SK-N-SH (cell line): ENCODE data around the gene MAP4K4. TPM values are rescaled to one million over a fixed set of nuclear protein-coding genes. Genes with fewer than 3 reads are reported as not detected.

Experiments
- CTCF ChIA-PET: fragments of 300-600, 350-600 bp; formaldehyde crosslinking; extraction: SDS; loops from one replicate; lab custom pipeline; 2021; lab: Yijun Ruan, JAX
- POLR2A ChIA-PET: fragments of 350-600 bp; sonication (Branson Sonifier 250); formaldehyde crosslinking; extraction: SDS; loops from one replicate; lab custom pipeline; 2020; ENCODE audit warnings: antibody characterized with exemption, inconsistent platforms; lab: Yijun Ruan, JAX
- DNase-seq: peaks from one replicate; pipeline ENCODE4 v3.0.0; 2012
- H2AFZ ChIP-seq: fragments of 200-600 bp; sonication (generic); 2 replicates; pipeline ENCODE4 v1.8.1; 2016; ENCODE audit warnings: antibody characterized with exemption, mild to moderate bottlenecking, low read depth
- H3F3A ChIP-seq: fragments of 200-600 bp; sonication (generic); replicated peaks from 2 replicates; pipeline ENCODE3; 2016; ENCODE audit warnings: antibody characterized with exemption, mild to moderate bottlenecking; ENCODE audit not compliant: insufficient read depth
- H3K27ac ChIP-seq, 2 experiments: fragments of 200-500 bp in 1 of 2; fragments of 200-600 bp in 1 of 2; sonication (Bioruptor generic) in 1 of 2; sonication (generic), shearing (Covaris generic) in 1 of 2; 2 replicates each; pipeline versions ENCODE4 v1.5.1 to v1.6.1; 2014 to 2016; ENCODE audit warnings: low read depth in 2 of 2, inconsistent platforms in 1 of 2, low read length in 1 of 2, mild to moderate bottlenecking in 1 of 2, mixed read lengths in 1 of 2
- H3K27me3 ChIP-seq: fragments of 200-600 bp; sonication (generic), shearing (Covaris generic); 2 replicates; pipeline ENCODE4 v1.6.1; 2016; ENCODE audit warnings: mixed run types; ENCODE audit not compliant: insufficient read depth
- H3K36me3 ChIP-seq, 2 experiments: fragments of 200-500 bp in 1 of 2; fragments of 200-600 bp in 1 of 2; sonication (Bioruptor generic) in 1 of 2; sonication (generic) in 1 of 2; replicated peaks in 1 of 2; 2 replicates each; pipeline versions ENCODE3 to v1.5.1; 2014 to 2016; ENCODE audit warnings: low read length in 1 of 2, mild to moderate bottlenecking in 1 of 2; ENCODE audit not compliant: insufficient read depth in 2 of 2, control insufficient read depth in 1 of 2
- H3K4me1 ChIP-seq, 2 experiments: fragments of 200-500 bp in 1 of 2; fragments of 200-600 bp in 1 of 2; sonication (Bioruptor generic) in 1 of 2; sonication (generic), shearing (Covaris generic) in 1 of 2; 2 replicates each; pipeline versions ENCODE4 v1.5.1 to v1.6.1; 2014 to 2016; ENCODE audit warnings: low read depth in 1 of 2, low read length in 1 of 2, mixed run types in 1 of 2; ENCODE audit not compliant: insufficient read depth in 2 of 2, control insufficient read depth in 1 of 2
- H3K4me2 ChIP-seq: fragments of 200-600 bp; sonication (generic), shearing (Covaris generic); 2 replicates; pipeline ENCODE4 v1.6.1; 2017; ENCODE audit warnings: mixed run types
- H3K4me3 ChIP-seq, 2 experiments: fragments of 200-500 bp in 1 of 2; fragments of 200-600 bp in 1 of 2; sonication (Bioruptor generic) in 1 of 2; sonication (generic), shearing (Covaris generic) in 1 of 2; 2 replicates each; pipeline versions ENCODE4 v1.5.1 to v1.8.1; 2014 to 2016; ENCODE audit warnings: low read depth in 2 of 2, inconsistent platforms in 1 of 2, low read length in 1 of 2, mild to moderate bottlenecking in 1 of 2, mixed read lengths in 1 of 2, moderate library complexity in 1 of 2
- H3K79me2 ChIP-seq: fragments of 200-600 bp; sonication (generic); 2 replicates; pipeline ENCODE4 v1.8.1; 2017; ENCODE audit warnings: mild to moderate bottlenecking; ENCODE audit not compliant: insufficient read depth
- H3K9ac ChIP-seq: fragments of 200-600 bp; sonication (generic); 2 replicates; pipeline ENCODE4 v1.6.1; 2017; ENCODE audit warnings: mixed run types
- H3K9me2 ChIP-seq: fragments of 200-600 bp; sonication (generic); 2 replicates; pipeline ENCODE4 v1.6.1; 2017; ENCODE audit warnings: mixed run types
- H3K9me3 ChIP-seq: fragments of 200-600 bp; sonication (generic); 2 replicates; pipeline ENCODE4 v1.6.1; 2017; ENCODE audit warnings: mixed run types, mild to moderate bottlenecking, moderate library complexity
- H4K20me1 ChIP-seq: fragments of 200-600 bp; sonication (generic); 2 replicates; pipeline ENCODE4 v1.6.1; 2017; ENCODE audit warnings: mild to moderate bottlenecking, mixed run types; ENCODE audit not compliant: insufficient read depth
- EZH2phosphoT487 ChIP-seq: fragments of 200-600 bp; sonication (generic); IDR thresholded peaks from 2 replicates; pipeline ENCODE4 v1.6.1; 2017; ENCODE audit warnings: low read depth, mixed run types, mild to moderate bottlenecking, antibody characterized with exemption, moderate library complexity, borderline replicate concordance
- FOXJ3 ChIP-seq: sonication (generic); formaldehyde crosslinking; IDR thresholded peaks from 2 replicates; pipeline ENCODE4 v1.5.1; 2020; ENCODE audit warnings: mild to moderate bottlenecking, missing genetic modification reagents
- FOXM1 ChIP-seq: IDR thresholded peaks from 2 replicates; pipeline ENCODE4 v1.4.0; 2012; ENCODE audit warnings: low read depth, mild to moderate bottlenecking
- GABPA ChIP-seq: IDR thresholded peaks from 2 replicates; pipeline ENCODE4 v1.4.0; 2012; ENCODE audit warnings: low read depth, mild to moderate bottlenecking
- GATA2 ChIP-seq: sonication (generic); formaldehyde crosslinking; IDR thresholded peaks from 2 replicates; pipeline ENCODE4 v1.5.0; 2020; ENCODE audit warnings: mild to moderate bottlenecking, missing genetic modification reagents
- JUND ChIP-seq: IDR thresholded peaks from 2 replicates; pipeline ENCODE4 v1.4.0; 2012
- MEF2A ChIP-seq: IDR thresholded peaks from 2 replicates; pipeline ENCODE4 v1.4.0; 2012; ENCODE audit warnings: low read depth, borderline replicate concordance
- MXI1 ChIP-seq: IDR thresholded peaks from 2 replicates; pipeline ENCODE4 v1.6.1; 2012; ENCODE audit warnings: mild to moderate bottlenecking, low read depth, low read length, improper control_type of control experiment
- RXRA ChIP-seq: IDR thresholded peaks from 2 replicates; pipeline ENCODE4 v1.4.0; 2012; ENCODE audit warnings: low read depth, mild to moderate bottlenecking, borderline replicate concordance
- SIN3A ChIP-seq: IDR thresholded peaks from 2 replicates; pipeline ENCODE4 v1.6.1; 2012; ENCODE audit warnings: low read depth, mild to moderate bottlenecking, low read length, moderate library complexity, borderline replicate concordance
- TCF12 ChIP-seq: IDR thresholded peaks from 2 replicates; pipeline ENCODE4 v1.4.0; 2012
- TEAD4 ChIP-seq: IDR thresholded peaks from 2 replicates; pipeline ENCODE4 v1.4.0; 2012; ENCODE audit warnings: mild to moderate bottlenecking, borderline replicate concordance; ENCODE audit not compliant: insufficient read depth
- YY1 ChIP-seq: IDR thresholded peaks from 2 replicates; pipeline ENCODE4 v1.4.0; 2012; ENCODE audit warnings: low read depth, mild to moderate bottlenecking
- WGBS: methylation state at CpG from one replicate; pipeline ENCODE4 v1.1.6; 2017; ENCODE audit warnings: low lambda C conversion rate; 5-methylcytosine and 5-hydroxymethylcytosine counted together
- polyA plus RNA-seq, 3 experiments: library from polyadenylated mRNA; depleted of rRNA; stranded (reverse); fragments of >200 nt; gene quantifications; 2 replicates each; pipeline ENCODE4 v1.2.3, GENCODE V29; 2012
- TF ChIP-seq, protein P1 (sequence below): IDR thresholded peaks from 2 replicates; pipeline ENCODE4 v1.4.0; 2012; ENCODE audit warnings: low read depth
- TF ChIP-seq, protein P2 (sequence below): fragments of 150-350 bp; IDR thresholded peaks from 2 replicates; pipeline ENCODE4 v1.6.1; 2016; ENCODE audit warnings: mild to moderate bottlenecking, low read depth, low read length
- TF ChIP-seq, protein P3 (sequence below): IDR thresholded peaks from 2 replicates; pipeline ENCODE4; 2012
- TF ChIP-seq, protein P4 (sequence below): fragments of 150-350 bp; IDR thresholded peaks from 2 replicates; pipeline ENCODE4 v1.6.1; 2017; ENCODE audit warnings: antibody characterized with exemption, low read length, low read depth, borderline replicate concordance
- TF ChIP-seq, protein P5 (sequence below): IDR thresholded peaks from 2 replicates; pipeline ENCODE4 v1.4.0; 2012; ENCODE audit warnings: low read depth, borderline replicate concordance
- TF ChIP-seq, protein P6 (sequence below): fragments of 200-600 bp; sonication (generic); IDR thresholded peaks from 2 replicates; pipeline ENCODE4 v1.6.1; 2017; ENCODE audit warnings: antibody characterized with exemption, mild to moderate bottlenecking, moderate library complexity

MAP4K4 gene
- polyA plus RNA-seq, 1 of the 3 experiments (the other 2 are of a cell fraction): 72.9 TPM

DNA sequence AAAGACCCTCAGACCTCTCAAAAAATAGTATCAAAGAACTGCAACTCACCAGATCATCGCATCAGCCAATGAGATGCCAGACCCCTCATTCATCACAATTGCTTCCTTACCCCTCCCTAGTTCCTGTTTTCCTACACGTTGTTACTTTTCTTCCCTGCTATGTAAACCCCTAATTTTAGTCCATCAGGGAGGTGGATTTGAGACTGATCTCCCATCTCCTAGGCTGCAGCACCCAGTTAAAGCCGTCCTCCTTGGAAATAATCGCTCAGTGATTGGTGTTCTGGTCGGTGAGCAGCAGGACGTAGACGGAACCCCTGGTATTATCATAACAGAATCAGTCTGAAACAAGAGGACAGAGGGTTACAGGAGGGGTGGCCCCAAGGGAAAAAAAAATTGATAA, 44.0 kb upstream of the MAP4K4 start:
- Histone ChIP-seq H2AFZ (no peak overlapping the region), H3K36me3 (no peaks in the 10 kb centered on the region)
- TF ChIP-seq JUND: no peak
- TF ChIP-seq, protein P1, sequence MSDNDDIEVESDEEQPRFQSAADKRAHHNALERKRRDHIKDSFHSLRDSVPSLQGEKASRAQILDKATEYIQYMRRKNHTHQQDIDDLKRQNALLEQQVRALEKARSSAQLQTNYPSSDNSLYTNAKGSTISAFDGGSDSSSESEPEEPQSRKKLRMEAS: no peak
- TF ChIP-seq FOXM1: no peak
- no peak for TF ChIP-seq TCF12
- no peak for TF ChIP-seq RXRA
- TF ChIP-seq, protein P2, sequence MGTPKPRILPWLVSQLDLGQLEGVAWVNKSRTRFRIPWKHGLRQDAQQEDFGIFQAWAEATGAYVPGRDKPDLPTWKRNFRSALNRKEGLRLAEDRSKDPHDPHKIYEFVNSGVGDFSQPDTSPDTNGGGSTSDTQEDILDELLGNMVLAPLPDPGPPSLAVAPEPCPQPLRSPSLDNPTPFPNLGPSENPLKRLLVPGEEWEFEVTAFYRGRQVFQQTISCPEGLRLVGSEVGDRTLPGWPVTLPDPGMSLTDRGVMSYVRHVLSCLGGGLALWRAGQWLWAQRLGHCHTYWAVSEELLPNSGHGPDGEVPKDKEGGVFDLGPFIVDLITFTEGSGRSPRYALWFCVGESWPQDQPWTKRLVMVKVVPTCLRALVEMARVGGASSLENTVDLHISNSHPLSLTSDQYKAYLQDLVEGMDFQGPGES: no peak
- TF ChIP-seq GABPA: no peak
- TF ChIP-seq, protein P3, sequence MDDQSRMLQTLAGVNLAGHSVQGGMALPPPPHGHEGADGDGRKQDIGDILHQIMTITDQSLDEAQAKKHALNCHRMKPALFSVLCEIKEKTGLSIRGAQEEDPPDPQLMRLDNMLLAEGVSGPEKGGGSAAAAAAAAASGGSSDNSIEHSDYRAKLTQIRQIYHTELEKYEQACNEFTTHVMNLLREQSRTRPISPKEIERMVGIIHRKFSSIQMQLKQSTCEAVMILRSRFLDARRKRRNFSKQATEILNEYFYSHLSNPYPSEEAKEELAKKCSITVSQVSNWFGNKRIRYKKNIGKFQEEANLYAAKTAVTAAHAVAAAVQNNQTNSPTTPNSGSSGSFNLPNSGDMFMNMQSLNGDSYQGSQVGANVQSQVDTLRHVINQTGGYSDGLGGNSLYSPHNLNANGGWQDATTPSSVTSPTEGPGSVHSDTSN: no peak
- TF ChIP-seq, protein P4, sequence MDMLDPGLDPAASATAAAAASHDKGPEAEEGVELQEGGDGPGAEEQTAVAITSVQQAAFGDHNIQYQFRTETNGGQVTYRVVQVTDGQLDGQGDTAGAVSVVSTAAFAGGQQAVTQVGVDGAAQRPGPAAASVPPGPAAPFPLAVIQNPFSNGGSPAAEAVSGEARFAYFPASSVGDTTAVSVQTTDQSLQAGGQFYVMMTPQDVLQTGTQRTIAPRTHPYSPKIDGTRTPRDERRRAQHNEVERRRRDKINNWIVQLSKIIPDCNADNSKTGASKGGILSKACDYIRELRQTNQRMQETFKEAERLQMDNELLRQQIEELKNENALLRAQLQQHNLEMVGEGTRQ: no peak
- TF ChIP-seq, all 33 proteins: peak for 0
- WGBS: 84% methylated on average over 7 of the region's 7 CpGs
- no peak for DNase-seq
- H3K4me3 ChIP-seq: no peak overlapping the region
- H3F3A ChIP-seq: no peaks in the 10 kb centered on the region
- no peaks in the 10 kb centered on the region for H3K9me2 ChIP-seq
- CTCF ChIA-PET: no interaction called here
- H3K4me2 ChIP-seq: no peak overlapping the region
- H3K27me3 ChIP-seq: no peaks in the 10 kb centered on the region
- no peak overlapping the region for H3K9ac ChIP-seq
- H4K20me1 ChIP-seq: no peaks in the 10 kb centered on the region
- no peaks in the 10 kb centered on the region for H3K9me3 ChIP-seq
- no peak overlapping the region for H3K27ac ChIP-seq
- peaks cover 4 to 5% of the 10 kb centered on the region in 2 experiments; a peak in 2 of 4 replicates for H3K4me1 ChIP-seq
- POLR2A ChIA-PET: no interaction called here
- H3K79me2 ChIP-seq: no peaks in the 10 kb centered on the region

DNA sequence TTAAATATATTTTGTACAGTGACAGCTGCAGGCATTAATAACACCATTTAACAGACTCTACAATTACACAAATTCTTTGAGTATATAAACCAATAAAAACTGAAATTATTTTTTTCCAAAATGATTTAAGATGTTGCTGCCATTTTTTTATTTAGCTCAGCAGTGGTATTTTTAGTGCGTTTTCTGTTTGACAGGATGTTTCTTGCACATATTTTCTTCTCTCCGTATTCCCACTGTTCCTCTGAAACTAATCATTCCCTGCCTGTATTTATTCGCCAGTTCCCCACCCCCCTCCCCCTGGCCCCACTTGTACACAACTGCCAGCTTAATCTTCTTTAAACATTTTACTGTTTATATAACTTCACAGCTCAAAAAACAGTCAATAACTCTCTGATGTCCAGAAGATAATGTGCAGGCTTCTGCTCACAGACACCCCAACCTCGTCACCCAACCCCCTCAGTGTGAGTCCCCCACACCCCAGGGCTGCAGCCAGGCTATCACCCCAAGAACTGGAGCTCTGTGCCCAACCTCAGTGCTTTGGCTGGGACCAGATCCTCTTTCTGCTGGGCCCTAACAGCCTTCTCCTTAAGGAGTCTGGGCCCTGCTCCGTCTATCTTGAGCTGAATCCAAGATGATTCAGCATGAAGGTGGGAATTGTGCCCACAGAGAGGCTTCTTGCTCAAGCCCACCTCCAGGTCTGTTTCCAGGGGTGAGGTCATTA, 41.6 kb upstream of the MAP4K4 start:
- ChIA-PET POLR2A (no interaction called here), CTCF (interaction anchor here (0.9 kb wide), 1 partner anchor 237 kb away, joined by 3 read pairs; no protein-coding TSS in a partner anchor)
- H3K27ac ChIP-seq: no peak overlapping the region
- DNase-seq: no peak
- no peaks in the 10 kb centered on the region for H3K9me2 ChIP-seq
- H2AFZ ChIP-seq: no peak overlapping the region
- no peak overlapping the region for H3K4me3 ChIP-seq
- no peak overlapping the region for H3K4me2 ChIP-seq
- no peaks in the 10 kb centered on the region for H4K20me1 ChIP-seq
- no peaks in the 10 kb centered on the region for H3K36me3 ChIP-seq
- H3K27me3 ChIP-seq: no peaks in the 10 kb centered on the region
- WGBS: 83% methylated on average over 5 of the region's 5 CpGs
- no peaks in the 10 kb centered on the region for H3F3A ChIP-seq
- H3K9ac ChIP-seq: no peak overlapping the region
- H3K79me2 ChIP-seq: no peaks in the 10 kb centered on the region
- H3K9me3 ChIP-seq: no peaks in the 10 kb centered on the region
- peaks cover 5 to 7% of the 10 kb centered on the region in 2 experiments; a peak in 2 of 4 replicates for H3K4me1 ChIP-seq
- TF ChIP-seq EZH2phosphoT487: no peak
- no peak for TF ChIP-seq FOXM1
- TF ChIP-seq RXRA: no peak
- no peak for TF ChIP-seq GABPA
- TF ChIP-seq JUND: no peak
- no peak for TF ChIP-seq YY1
- TF ChIP-seq TEAD4: no peak
- TF ChIP-seq MEF2A: no peak
- no peak for TF ChIP-seq GATA2
- TF ChIP-seq FOXJ3 (CRISPR knock-in tag): no peak
- no peak for TF ChIP-seq SIN3A
- TF ChIP-seq, protein P5, sequence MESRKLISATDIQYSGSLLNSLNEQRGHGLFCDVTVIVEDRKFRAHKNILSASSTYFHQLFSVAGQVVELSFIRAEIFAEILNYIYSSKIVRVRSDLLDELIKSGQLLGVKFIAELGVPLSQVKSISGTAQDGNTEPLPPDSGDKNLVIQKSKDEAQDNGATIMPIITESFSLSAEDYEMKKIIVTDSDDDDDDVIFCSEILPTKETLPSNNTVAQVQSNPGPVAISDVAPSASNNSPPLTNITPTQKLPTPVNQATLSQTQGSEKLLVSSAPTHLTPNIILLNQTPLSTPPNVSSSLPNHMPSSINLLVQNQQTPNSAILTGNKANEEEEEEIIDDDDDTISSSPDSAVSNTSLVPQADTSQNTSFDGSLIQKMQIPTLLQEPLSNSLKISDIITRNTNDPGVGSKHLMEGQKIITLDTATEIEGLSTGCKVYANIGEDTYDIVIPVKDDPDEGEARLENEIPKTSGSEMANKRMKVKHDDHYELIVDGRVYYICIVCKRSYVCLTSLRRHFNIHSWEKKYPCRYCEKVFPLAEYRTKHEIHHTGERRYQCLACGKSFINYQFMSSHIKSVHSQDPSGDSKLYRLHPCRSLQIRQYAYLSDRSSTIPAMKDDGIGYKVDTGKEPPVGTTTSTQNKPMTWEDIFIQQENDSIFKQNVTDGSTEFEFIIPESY: no peak
- no peak for TF ChIP-seq MXI1
- TF ChIP-seq, protein P6, sequence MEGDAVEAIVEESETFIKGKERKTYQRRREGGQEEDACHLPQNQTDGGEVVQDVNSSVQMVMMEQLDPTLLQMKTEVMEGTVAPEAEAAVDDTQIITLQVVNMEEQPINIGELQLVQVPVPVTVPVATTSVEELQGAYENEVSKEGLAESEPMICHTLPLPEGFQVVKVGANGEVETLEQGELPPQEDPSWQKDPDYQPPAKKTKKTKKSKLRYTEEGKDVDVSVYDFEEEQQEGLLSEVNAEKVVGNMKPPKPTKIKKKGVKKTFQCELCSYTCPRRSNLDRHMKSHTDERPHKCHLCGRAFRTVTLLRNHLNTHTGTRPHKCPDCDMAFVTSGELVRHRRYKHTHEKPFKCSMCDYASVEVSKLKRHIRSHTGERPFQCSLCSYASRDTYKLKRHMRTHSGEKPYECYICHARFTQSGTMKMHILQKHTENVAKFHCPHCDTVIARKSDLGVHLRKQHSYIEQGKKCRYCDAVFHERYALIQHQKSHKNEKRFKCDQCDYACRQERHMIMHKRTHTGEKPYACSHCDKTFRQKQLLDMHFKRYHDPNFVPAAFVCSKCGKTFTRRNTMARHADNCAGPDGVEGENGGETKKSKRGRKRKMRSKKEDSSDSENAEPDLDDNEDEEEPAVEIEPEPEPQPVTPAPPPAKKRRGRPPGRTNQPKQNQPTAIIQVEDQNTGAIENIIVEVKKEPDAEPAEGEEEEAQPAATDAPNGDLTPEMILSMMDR: no peak
